ENCODE results near the gene CHAF1A. TPM values are rescaled to one million over a fixed set of nuclear protein-coding genes. Genes with fewer than 3 reads are reported as not detected.

CHAF1A gene
- total RNA-seq, 1 experiment from 2014 or later: 122 TPM

- peaks cover 5% of the 10 kb centered on the region for H3K36me3 ChIP-seq (replicated peaks; ENCODE audit: control insufficient read depth, insufficient read depth, low read length)
- H3K4me3 ChIP-seq (ENCODE audit: insufficient read depth, low read depth, low read length): no peak overlapping the region
- peak; percentile 85 for DNase-seq
- no peaks in the 10 kb centered on the region for H3K27me3 ChIP-seq (ENCODE audit: control insufficient read depth, insufficient read depth, low read length)
These were observed 39.5 kb upstream of the CHAF1A start for GRCh38 chr19:4362831-4363545.

- peaks cover 5% of the 10 kb centered on the region for H3K36me3 ChIP-seq (replicated peaks; ENCODE audit: control insufficient read depth, insufficient read depth, low read length)
- DNase-seq: no peak
- H3K4me3 ChIP-seq (ENCODE audit: insufficient read depth, low read depth, low read length): no peak overlapping the region
These were observed 38.7 kb upstream of the CHAF1A start for GRCh38 chr19:4363571-4364304.

GRCh38 chr19:4365341-4365740 lies 37.1 kb upstream of the CHAF1A start:
- DNase-seq: peak; percentile 66
- H3K36me3 ChIP-seq (replicated peaks; ENCODE audit: control insufficient read depth, insufficient read depth, low read length): peaks cover 5% of the 10 kb centered on the region
- H3K4me3 ChIP-seq (ENCODE audit: insufficient read depth, low read depth, low read length): no peak overlapping the region
- no peaks in the 10 kb centered on the region for H3K27me3 ChIP-seq (ENCODE audit: control insufficient read depth, insufficient read depth, low read length)

More at GRCh38 chr19:4363571-4364304, 38.7 kb upstream of the CHAF1A start:
- H3K27me3 ChIP-seq (ENCODE audit: control insufficient read depth, insufficient read depth, low read length): no peaks in the 10 kb centered on the region

- H3K36me3 ChIP-seq (replicated peaks; ENCODE audit: control insufficient read depth, insufficient read depth, low read length): peaks cover 5% of the 10 kb centered on the region
- no peak for DNase-seq
- no peaks in the 10 kb centered on the region for H3K27me3 ChIP-seq (ENCODE audit: control insufficient read depth, insufficient read depth, low read length)
- no peak overlapping the region for H3K4me3 ChIP-seq (ENCODE audit: insufficient read depth, low read depth, low read length)
These were observed 36.4 kb upstream of the CHAF1A start for GRCh38 chr19:4365791-4366665.

DNA sequence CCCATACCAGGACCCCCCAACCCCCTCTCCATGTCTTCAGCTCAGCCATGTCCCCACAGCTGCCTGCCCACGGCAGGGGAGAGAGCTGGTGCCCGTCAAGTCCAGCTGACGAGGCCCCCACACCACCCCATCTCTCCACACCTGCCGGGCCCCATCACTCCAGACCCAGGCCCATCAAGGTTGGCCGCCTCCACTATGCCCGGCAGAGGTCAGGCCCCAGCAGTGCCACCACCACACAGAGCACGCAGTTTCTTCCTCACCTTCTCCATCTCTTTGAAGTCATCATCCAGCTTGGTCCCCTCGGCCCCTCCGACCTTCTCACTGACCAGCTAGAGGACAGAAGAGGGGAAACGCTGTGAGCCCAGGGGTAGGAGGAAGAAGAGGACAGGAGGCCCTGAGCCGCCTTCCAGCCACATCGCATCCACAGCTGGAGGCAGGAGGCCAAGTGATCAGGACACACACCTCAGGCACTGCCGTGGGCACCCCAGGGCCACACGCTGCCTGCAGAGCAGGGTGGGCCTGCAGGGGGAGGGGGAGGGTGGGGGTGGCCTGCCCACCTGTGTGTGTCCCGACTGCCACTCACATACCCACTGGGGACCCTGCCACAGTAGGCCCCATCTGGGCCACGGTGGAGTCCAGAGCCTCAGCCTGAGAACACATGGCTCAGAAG lies 35.6 kb upstream of the CHAF1A start:
- no peaks in the 10 kb centered on the region for H3K27me3 ChIP-seq (ENCODE audit: control insufficient read depth, insufficient read depth, low read length)
- no peak overlapping the region for H3K4me3 ChIP-seq (ENCODE audit: insufficient read depth, low read depth, low read length)
- no peak for DNase-seq
- H3K36me3 ChIP-seq (replicated peaks; ENCODE audit: control insufficient read depth, insufficient read depth, low read length): peaks cover 5% of the 10 kb centered on the region

DNA sequence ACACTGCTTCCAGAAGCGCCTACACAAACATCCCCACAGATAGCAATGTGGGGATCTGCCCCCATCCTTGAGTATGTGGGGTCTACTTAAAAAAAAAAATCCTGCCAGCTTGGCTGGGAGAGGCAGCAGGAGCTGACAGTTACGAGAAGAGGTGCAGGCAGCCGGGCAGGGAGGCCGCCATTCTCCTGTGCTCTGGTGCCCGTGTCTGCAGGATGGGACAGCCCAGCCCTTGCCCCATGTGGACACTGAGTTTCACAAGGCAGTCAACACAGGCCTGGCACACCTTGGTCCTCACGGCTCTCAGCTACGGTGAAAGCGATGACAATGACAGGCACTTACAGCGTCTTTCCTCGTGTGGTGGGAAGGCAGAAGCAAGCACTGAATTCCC lies 35.1 kb upstream of the CHAF1A start:
- Histone ChIP-seq H3K4me3 (ENCODE audit: insufficient read depth, low read depth, low read length) (no peak overlapping the region), H3K36me3 (replicated peaks; ENCODE audit: control insufficient read depth, insufficient read depth, low read length) (peaks cover 3% of the 10 kb centered on the region), H3K27me3 (ENCODE audit: control insufficient read depth, insufficient read depth, low read length) (no peaks in the 10 kb centered on the region)
- DNase-seq: no peak

DNA sequence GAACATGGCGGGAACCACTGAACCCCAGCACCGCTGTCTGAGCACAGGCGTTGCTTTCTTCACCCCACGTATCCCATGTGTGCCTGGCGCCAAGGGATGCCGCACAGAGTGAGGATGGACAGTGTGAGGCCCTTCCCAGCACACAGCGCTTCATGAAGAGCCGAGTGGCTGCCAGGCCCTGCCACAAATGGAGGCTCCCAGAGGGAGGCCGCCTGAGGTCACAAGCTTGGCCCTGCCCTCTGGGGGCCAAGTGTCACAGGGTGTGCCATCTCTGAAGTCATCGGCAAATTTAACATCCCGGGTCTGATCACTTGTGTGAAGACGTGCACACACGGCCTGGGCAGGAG lies 34.7 kb upstream of the CHAF1A start:
- DNase-seq: no peak
- peaks cover 3% of the 10 kb centered on the region for H3K36me3 ChIP-seq (replicated peaks; ENCODE audit: control insufficient read depth, insufficient read depth, low read length)
- H3K27me3 ChIP-seq (ENCODE audit: control insufficient read depth, insufficient read depth, low read length): no peaks in the 10 kb centered on the region
- no peak overlapping the region for H3K4me3 ChIP-seq (ENCODE audit: insufficient read depth, low read depth, low read length)

- no peaks in the 10 kb centered on the region for H3K27me3 ChIP-seq (ENCODE audit: control insufficient read depth, insufficient read depth, low read length)
- DNase-seq: no peak
These were observed 34.2 kb upstream of the CHAF1A start for GRCh38 chr19:4368128-4368820.

DNA sequence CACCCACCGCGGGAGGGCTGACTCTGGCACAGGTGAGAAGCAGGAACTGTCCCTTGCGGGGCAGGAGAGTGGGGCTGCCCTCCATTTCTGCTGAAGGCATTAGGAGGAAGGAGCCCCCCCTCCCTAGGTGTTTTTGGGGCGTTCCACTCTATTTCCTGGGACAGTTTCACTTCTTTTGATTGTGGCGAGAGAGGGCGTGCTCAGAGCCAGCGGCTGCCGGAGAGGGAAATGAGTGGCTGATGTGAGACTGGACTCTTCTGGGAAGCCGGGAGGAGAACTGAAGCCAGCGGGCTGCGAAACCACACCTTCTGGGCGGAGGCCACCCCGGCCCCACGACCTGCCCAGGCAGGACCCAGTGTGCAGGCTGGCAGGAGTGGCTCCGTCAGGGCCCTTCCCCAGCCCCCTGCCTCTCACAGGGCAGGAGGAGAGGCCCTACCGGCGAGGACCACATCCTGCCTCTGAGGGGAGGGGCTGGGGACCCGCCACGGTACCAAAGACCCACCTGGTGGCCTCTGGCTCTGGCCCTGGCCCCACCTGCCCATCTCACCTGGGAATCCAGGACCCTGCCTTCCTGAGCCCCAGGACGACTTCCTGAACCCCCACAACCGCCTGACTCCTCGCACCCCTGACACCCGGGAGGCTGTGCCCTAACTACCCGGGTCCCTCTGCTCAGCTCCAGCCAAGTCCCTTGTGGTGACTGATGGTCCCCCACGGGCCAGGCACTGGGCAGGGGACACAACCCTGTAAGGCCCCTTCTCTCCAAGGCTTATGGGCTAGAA lies 33.1 kb upstream of the CHAF1A start:
- H3K4me3 ChIP-seq (ENCODE audit: insufficient read depth, low read depth, low read length): no peak overlapping the region
- peak; percentile 71 for DNase-seq
- H3K36me3 ChIP-seq (replicated peaks; ENCODE audit: control insufficient read depth, insufficient read depth, low read length): peaks cover 2% of the 10 kb centered on the region
- no peaks in the 10 kb centered on the region for H3K27me3 ChIP-seq (ENCODE audit: control insufficient read depth, insufficient read depth, low read length)

More at GRCh38 chr19:4368128-4368820, 34.2 kb upstream of the CHAF1A start:
- H3K36me3 ChIP-seq (replicated peaks; ENCODE audit: control insufficient read depth, insufficient read depth, low read length): peaks cover 3% of the 10 kb centered on the region
- H3K4me3 ChIP-seq (ENCODE audit: insufficient read depth, low read depth, low read length): no peak overlapping the region

DNA sequence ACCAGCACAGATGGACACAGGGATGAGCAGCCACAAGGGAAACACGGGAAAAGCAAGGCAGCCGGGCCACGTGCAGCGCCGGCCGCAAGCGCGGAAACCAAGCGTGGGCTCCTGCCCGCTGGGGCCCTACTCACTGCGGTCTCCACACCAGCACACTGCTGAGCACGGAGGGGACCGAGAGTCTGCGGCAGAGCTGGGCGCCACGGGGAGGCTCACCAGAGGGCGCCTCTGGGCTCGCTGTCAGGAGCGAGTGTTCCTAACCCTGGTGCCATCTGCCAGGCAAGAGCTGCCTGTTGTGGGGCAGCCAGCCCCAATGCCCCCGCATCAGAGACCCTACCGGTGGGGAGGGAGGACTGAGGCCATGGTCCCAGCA lies 32.6 kb upstream of the CHAF1A start:
- DNase-seq: peak; percentile 86
- Histone ChIP-seq H3K27me3 (ENCODE audit: control insufficient read depth, insufficient read depth, low read length) (no peaks in the 10 kb centered on the region), H3K4me3 (ENCODE audit: insufficient read depth, low read depth, low read length) (no peak overlapping the region), H3K36me3 (replicated peaks; ENCODE audit: control insufficient read depth, insufficient read depth, low read length) (peaks cover 2% of the 10 kb centered on the region)

GRCh38 chr19:4370418-4371041 lies 31.9 kb upstream of the CHAF1A start:
- no peak overlapping the region for H3K4me3 ChIP-seq (ENCODE audit: insufficient read depth, low read depth, low read length)
- no peaks in the 10 kb centered on the region; the same call in none of the 2 replicates for H3K36me3 ChIP-seq (replicated peaks; ENCODE audit: control insufficient read depth, insufficient read depth, low read length)
- no peaks in the 10 kb centered on the region for H3K27me3 ChIP-seq (ENCODE audit: control insufficient read depth, insufficient read depth, low read length)
- DNase-seq: no peak

DNA sequence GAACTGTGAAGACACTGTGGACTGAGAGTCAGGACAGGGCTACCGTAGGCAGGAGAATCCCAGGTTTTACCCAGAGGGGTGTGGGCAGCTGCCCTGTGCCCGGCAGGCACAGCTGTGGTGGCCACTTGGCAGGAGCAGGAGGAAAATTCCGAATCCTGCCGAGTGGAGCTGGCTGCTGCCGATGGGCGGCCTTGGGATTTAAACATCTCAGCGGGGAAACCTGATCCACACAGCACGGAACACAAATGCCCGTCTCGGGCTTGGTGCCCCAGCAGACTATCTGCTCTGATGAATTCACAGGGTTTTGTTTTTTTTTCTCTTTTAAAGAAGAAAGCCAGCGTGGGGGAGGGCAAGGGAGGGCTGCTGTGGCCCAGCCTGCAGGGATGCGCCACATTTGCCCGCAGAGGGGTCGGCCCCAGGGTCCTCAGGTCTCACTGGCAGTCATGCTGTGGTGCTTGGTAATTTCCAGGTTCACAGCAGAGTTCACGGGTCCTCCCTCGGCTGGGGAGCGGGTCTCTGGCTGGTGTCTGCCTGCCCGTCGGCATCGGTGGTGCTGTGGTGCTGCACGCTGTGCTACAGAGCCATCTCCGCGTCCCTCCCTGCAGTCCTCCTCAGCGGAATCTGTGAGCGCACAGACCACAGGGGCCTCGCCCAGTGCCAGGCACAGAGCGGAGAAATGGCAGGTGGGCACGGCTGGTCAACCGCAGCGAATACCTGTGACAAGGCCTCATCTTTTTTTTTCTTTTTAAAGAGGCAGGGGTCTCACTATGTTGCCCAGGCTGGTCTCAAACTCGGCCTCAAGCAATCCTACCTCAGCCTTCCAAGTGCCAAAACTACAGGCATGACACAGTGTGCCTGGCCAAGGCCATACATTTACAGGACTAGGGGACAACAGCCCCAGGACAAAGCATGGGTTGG lies 30.9 kb upstream of the CHAF1A start:
- no peak for DNase-seq
- Histone ChIP-seq H3K4me3 (ENCODE audit: insufficient read depth, low read depth, low read length) (no peak overlapping the region), H3K36me3 (replicated peaks; ENCODE audit: control insufficient read depth, insufficient read depth, low read length) (no peaks in the 10 kb centered on the region; the same call in 1 of the 2 replicates), H3K27me3 (ENCODE audit: control insufficient read depth, insufficient read depth, low read length) (no peaks in the 10 kb centered on the region)

Measured in H7 (cell line).